G401 (cell line): Measurements from ENCODE around the gene ANKRD34A. TPM values are rescaled to one million over a fixed set of nuclear protein-coding genes. Genes with fewer than 3 reads are reported as not detected.

Experiments used
- DNase-seq: peaks from one replicate; pipeline ENCODE4 v3.0.0-alpha.2; 2015; ENCODE audit warnings: low spot score
- in situ Hi-C: cut with HindIII; loops from 2 replicates; pipeline ENCODE4 v1.10.0; 2016; ENCODE audit warnings: low sequenced_read_pairs, mixed read lengths
- total RNA-seq: library from RNA; depleted of rRNA; stranded (reverse); fragments of >200 nt; shearing (Covaris generic); gene quantifications from 2 replicates; pipeline ENCODE4 v1.2.3, GENCODE V29; 2014

The ANKRD34A gene
- total RNA-seq, 1 experiment from 2014 or later, result 16.1 TPM

DNA sequence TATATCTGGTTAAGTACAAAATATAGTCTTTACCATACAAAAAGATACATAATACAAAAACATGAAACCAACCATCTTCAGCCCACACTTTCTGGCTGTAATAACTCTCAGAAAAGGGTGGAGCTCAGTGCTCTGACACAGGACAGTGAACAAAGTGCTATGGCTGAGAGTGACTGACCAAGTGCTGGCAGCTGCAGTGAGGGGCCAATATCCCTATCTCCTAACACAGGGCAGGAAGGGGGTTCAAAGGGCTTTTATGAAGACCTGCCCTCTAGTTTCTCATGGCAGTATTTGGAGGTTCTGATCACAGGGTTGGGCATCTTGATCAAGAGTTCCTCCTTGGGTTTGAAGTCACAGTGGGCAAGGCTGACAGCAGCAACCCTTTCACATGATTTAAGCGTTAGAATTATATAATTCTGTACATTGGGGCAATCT, 28.1 kb upstream of the ANKRD34A start:
- DNase-seq, result no peak
- in situ Hi-C loops, result no loop called here

DNA sequence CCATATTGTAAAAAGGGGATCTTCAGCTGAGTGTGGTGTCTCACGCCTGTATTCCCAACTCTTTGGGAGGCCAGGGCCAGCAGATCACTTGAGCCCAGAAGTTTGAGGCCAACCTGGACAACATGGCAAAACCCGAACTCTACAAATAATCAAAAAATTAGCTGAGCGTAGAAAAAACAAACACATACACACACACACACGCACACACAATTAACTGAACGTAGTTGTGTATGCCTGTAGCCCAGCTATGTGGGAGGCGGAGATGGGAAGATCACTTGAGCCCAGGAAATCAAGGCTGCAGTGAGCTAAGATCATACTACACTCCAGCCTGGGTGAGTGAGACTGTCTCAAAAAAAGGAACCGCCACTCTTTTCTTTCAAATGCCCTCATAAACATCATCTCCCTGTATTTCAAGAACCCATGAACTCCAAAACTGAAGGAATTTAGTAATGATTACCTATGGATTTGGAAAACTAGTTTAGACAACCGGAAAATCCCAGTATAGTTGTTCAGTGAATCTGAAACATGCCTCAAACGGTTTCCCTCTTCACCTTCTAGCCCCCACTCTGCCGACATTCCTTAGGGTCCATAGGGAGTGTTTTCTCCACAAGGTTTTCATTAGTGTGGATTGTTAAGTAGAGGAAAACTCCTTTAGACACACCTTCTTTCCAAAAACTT, 27.5 kb upstream of the ANKRD34A start:
- in situ Hi-C loops, result no loop called here
- no peak for DNase-seq

DNA sequence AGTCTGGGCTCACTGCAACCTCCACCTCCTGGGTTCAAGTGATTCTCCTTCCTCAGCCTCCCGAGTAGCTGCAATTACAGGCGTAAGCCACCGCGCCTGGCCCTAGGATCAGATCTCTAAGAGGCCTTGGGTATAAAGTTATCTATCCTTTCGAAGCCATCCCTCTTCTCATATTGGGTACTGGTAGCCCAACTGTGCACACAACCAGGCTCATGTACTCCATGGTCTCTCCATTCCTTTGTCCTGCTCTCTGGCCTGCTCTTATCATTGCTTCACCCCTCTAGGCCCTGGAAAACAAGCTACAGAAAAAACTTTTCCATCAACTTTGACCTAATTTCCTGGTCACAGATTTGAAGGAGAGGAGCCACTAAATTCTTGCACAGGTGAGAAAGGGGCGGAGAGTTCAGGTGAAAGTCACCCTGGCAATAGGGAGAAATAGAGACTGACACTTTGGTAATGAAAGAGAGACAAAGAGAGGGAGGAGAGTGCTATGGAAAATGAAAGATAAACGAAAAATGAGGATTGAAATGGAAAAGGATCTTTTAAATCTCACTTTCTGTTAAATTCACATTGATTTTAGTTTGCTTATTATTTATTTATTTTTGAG, 26.0 kb upstream of the ANKRD34A start:
- in situ Hi-C loops, result no loop called here

DNA sequence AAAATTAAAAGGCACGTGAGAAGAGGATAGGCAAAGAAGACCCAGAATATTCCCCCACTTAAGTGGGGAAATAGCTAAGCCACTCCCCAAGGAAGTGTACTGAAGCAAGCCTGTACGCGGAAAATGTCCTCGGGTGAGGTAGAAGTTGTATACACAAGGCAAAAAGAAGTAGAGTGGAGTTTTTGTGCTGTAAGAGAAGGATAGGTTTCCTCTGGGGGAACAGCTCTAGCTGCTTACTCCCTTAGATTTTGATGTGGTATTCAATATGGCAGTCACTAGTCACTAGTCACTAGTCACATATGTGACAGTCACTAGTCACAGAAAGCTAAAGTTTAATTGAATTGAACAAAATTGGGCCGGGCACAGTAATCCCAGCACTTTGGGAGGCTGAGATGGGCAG, 24.4 kb upstream of the ANKRD34A start:
- in situ Hi-C loops, result no loop called here
- DNase-seq, result no peak

More for the DNA sequence above, 26.0 kb upstream of the ANKRD34A start:
- no peak for DNase-seq

DNA sequence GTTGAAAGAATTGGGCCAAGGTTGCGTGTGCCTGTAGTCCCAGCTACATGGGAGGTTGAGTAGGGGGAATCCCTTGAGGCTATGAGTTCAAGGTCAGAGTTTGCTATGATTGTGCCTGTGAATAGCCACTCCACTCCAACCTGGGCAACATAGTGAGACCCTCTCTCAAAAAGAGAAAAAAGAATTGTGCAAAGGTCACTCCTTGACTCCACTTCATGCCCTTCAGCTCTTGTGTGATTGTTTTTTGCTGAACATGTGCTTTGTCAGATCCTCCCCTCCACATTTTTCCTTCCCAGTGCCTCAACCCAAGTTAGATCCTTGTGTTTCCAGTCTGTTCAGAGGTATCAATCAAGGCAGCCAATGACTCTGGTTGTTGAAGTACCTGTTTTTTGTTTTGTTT, 23.6 kb upstream of the ANKRD34A start:
- in situ Hi-C loops, result no loop called here
- no peak for DNase-seq

DNA sequence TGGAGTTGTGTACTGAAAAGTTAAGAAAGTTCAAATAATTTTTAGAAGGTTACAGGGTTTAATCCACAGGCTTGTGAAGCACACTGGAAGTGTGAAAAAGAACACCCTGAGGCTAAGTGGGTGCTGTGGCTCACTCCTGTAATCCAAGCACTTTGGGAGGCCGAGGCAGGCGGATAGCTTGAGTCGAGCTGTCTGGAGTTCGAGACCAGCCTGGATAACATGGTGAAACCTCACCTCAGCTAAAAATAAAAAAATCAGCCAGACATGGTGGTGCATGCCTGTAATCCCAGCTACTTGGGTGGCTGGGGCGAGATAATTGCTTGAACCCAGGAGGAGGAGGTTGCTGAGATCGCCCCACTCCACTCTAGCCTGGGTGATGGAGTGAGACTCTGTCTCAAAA, 22.2 kb upstream of the ANKRD34A start:
- in situ Hi-C loops, result no loop called here
- DNase-seq, result no peak

DNA sequence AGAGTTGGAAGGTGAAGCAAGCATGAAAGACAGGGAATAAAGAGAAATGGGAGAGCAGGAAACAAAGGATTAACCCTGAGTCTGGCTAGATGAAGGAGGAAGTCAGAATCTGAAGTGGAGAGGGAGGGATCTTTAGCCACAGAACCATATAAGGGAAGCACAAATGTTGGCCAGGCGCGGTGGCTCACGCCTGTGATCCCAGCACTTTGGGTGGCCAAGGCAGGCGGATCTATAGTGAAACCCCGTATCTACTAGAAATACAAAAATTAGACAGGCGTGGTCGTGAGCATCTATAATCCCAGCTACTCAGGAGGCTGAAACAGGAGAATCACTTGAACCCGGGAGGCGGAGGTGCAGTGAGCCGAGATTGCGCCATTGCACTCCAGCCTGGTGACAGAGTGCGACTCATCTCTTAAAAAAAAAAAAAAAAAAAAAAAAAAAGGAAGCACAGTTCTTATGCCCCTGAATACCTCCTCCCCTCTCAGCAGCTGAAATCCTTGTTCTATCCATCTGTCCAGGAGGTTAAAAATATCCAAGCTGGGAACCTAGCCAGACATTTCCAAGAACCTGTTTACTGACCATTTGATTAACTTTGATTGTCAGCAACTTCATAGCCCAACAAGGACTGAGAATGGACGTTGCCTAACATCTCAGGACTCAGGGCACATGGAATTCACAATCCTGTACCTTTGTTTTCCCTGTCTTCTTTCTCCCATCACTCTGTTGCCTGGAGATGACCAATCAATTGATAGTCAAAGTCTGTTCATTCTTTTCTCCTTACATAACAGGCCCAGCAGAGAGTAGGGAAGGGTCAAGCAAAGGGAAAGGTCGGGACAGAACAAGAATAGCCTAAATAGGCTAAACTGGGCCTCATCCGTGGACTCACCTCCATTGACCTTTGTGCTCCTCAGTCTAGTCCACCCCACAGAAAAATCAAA, 21.4 kb upstream of the ANKRD34A start:
- peak; percentile 93 for DNase-seq

DNA sequence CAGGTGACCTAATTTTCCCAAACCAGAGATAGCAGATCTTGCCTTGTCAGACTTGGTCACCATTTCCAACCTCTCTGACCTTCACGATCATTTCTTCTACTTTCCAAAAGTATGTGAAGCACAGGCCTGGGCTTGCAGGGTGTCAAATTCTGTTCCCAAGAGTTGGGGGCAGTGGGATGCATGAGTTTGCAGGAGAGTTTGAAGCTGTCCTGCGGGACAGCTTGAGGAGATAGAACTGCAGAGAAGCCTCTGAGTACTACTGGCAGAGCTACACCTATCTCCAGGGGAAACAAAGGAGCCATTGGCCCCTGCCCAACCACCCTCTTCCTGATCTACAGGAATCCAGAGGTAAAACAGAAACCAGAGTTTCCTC, 20.7 kb upstream of the ANKRD34A start:
- in situ Hi-C loops, result no loop called here
- DNase-seq, result no peak

More for the DNA sequence above, 21.4 kb upstream of the ANKRD34A start:
- in situ Hi-C loops, result no loop called here

DNA sequence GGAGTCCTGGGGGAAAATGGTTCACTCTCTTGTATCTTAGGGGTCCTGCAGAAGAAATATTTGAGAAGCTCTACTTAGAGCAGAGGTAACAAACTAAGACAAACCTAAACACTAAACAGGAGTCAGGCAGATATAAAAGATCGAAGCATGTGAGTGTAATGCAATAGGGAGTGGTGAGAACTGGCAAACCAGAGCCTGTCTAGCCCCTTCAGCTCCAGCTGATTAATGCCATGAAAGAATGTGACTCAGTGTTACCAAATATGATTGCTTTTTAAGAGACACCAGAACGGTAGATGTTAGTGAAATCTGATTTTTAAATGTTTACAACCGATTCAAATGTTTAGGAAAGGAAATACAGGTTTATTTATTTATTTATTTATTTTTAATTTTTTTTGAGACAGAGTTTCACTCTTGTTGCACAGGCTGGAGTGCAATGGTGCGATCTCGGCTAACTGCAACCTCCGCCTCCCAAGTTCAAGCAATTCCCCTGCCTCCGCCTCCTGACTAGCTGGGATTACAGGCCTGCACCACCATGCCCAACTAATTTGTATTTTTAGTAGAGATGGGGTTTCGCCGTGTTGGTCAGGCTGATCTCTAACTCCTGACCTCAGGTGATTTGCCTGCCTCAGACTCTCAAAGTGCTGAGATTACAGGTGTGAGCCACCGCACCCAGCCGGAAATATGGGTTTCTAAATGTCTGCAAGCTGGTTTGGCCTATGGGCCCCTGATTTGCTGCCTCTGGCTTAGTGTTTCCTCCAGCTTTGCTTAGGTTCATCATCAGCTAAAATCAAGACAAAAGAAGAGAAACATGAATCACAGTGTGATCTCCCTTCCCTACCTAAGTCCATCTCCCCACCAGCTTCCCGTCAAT, 19.8 kb upstream of the ANKRD34A start:
- in situ Hi-C loops, result no loop called here
- no peak for DNase-seq

DNA sequence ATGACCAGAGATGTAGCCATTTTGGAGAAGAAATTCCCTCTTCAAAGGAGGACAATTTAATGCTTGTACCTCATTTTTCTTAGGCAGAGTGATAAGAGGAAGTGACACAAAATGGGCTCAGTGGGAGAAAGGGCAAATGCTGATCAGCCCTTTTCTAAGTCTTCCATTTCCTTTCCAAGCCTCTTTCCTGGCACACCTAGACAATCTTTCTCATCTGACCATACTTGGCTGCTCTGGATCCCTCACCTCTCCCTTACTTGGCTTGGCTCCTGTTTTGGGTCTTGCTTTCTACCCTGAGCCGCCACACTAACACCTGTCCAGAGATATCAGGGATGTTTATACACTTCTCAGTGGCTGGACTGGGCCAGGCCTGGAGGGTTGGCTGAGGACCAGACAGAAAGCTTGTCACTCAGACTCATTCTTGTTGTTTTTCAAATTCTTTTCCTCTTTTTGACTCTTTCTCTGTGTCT, 18.9 kb upstream of the ANKRD34A start:
- in situ Hi-C loops, result no loop called here
- no peak for DNase-seq

DNA sequence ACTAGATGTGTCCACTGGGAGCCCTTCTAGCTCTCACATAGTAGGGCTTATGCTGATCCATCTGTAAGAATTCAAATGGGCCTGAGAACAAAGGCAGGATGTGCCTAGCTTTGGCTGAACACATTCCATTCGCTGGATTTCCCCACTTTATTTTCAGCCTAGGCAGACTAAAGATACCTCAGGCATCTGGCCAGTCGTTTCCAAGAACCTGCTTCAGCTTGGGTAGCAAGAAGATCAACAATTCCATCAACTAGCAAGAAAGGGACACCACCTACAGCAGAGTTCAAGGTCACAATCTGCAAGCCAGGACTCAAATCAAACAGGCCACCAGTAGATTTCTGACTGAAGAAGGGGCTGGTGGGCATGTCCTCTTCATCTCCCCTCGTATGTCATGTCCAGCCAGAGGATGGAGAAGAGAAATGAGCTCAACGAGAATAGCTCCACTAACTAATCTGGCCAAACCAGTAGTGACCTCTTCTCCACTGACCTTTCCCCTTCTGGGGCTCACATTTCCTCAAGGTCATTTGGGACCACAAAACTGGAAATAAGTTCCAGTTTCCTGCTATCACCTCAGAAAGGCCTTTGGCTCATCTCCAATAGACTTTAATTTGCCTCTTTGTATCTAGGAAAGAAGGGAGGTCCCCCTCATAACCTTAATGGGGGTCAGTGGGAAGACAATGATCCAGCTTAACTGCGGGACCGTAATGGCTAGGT, 17.8 kb upstream of the ANKRD34A start:
- in situ Hi-C loops, result no loop called here
- no peak for DNase-seq

DNA sequence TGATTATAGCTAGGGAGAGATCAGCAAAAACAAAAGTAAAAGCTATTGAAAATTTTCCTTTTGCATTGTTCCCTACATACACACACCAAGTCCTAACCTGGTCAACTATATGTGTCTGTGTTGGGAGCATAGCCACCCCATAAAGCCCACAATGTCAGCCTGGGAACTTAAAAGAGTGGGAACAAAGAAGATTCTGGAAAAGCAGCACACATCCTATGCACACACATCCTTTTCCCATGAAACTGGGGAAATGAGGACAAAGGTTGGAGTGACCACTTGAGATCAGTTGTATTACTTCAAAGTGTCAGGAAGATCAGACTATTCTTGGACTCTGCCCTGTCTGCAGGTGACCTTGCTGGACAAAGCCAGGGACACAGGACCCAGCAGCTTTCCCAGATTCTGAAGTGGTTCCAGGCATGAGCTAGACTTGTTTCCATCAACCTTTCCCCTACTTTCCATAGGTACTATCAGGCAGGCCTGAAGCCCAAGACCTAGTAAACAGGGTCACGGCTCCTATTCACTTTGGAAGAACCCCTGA, 16.2 kb upstream of the ANKRD34A start:
- in situ Hi-C loops, result no loop called here
- DNase-seq, result no peak

DNA sequence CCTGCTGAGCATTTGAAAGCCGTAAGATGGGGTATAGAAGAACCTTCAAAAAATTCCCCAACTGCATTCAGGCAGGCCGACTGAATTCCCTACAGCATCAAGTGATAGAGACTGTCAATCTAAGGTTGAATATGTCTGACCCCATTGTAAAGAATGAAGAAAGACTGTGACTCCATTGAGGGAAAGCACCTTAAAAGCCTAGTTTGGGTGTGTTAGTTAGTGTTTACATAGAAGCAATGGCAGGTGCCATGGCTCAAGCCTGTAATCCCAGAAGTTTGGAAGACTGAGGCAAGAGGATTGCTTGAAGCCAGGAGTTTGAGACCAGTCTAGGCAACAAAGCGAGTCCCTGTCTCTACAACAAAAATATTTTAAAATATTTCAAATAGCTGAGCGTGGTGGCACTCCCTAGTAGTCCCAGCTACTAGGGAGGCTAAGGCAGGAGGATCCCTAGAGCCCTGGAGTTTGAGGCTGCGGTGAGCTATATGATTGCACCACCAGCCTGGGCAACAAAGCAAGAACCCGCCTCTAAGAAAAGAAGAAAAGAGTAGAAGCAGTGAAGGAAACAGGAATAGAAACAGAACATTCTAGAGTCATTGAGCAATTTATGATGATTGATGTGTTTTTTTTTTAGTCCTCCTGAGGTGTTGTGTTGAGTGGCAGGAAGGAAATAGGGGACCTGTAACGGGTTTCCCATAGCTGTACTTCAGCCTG, 15.5 kb upstream of the ANKRD34A start:
- in situ Hi-C loops, result no loop called here
- no peak for DNase-seq

DNA sequence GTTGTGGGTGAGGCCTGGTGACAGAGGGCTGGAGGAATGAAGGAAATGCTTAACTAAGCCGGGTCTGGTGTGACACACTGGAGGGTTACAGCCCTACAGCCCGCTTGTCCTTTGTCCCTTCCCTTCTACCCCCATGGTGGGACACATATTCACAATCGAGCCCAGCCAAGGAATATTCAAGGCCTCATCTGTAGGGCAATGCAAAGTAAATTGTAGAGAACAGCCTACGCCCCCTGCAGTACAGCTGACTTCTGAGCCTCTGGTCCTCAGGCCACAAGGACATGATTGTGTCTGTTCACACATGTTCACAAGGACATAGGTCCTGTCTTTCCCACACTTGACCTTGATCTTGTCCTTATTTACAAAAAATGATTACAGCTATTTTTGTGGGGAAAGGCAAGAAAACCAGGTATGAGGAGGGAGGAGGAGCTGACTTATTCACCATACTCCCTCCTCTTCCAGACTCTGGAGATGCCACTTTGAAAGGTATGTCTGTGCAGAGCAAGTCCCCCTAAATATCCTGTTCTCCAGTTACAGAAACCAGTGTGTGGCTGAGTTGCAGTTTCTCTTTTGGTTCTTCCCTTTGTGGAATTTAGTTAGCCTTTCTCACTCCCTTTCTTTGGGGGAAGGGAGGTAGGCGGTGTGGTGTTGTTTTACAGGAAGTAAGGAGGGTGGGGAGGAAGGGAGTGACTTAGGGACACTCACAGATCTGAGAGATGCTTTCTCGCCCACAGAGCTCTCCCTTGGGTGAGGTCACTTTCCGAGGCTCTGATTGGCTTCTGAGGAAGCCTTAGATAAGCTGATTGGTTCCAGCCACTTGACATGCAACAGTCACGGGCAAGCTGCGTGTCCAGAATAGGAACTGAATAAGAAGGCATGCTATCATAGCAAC, 14.7 kb upstream of the ANKRD34A start:
- in situ Hi-C loops, result no loop called here
- peak; percentile 99 for DNase-seq

DNA sequence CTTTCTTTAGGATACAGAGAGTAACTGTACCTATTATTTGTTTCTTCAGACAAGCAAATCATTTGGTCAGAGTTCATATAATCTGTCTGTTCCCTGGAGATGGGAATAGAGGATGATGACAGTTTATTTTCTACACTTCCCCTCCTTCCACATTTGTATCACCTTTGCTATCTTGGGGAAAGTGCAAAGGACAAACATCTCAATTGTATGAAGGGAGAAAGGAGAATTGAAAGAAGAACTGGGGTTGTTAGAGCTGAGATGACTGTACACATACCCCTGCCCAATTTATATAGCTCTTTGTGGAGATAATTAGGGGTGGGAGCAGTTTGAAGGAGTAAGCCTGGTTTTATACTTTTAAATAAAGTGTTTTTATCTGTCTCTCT, 14.1 kb upstream of the ANKRD34A start:
- in situ Hi-C loops, result no loop called here
- no peak for DNase-seq

DNA sequence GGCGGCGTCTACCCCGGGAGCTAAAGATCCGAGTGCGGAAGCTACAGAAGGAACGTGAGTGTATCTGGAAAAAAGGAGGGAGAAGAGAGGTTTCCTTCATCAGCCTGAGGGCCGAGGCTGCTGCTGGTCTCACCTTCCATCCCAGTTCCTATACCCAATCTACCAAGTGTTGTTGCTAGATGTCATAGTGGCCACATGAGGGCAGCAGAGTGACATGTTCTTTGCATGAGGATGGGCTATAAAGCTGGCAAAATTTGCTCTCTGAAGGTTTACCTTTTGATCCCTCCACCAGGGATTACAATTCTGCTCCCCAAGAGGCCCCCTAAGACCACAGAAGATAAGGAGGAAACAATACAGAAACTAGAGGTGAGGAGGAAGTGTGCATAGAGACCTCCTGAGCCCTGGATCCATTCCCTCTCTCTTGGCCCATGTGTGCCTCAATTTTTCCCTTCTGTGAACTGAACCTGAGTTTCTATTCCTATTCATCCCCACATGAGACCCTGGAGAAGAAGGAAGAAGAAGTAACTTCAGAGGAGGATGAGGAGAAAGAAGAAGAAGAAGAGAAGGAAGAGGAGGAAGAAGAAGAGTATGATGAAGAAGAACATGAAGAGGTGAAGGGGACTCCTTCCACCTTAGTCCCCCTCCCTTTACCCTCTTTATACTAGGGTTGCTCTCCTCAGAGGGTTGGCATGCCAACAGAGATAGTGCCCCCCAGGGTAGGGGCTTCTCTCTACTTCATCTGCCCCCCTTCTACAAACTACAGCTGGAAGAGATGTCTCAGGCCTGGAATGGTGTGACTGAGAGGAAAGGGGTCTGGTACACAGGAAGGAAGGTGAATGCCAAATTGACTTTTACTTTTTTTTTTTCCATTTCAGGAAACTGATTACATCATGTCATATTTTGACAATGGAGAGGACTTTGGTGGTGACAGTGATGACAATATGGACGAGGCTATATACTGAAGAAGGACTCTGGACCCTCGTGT, 13.4 kb upstream of the ANKRD34A start:
- in situ Hi-C loops, result no loop called here
- peak; percentile 93 for DNase-seq
